HEK293T (cell line): ENCODE data around the gene CD1D.

Experiments used
- ARNT ChIP-seq: fragments of 450-650 bp; IDR thresholded peaks from 2 replicates; pipeline ENCODE4 v1.6.1; 2017; ENCODE audit warnings: mild to moderate bottlenecking
- BHLHE40 ChIP-seq: fragments of 450-650 bp; IDR thresholded peaks from 2 replicates; pipeline ENCODE4 v1.6.1; 2016; ENCODE audit warnings: mild to moderate bottlenecking, moderate library complexity, borderline replicate concordance
- ELF4 ChIP-seq: fragments of 450-650 bp; IDR thresholded peaks from 2 replicates; pipeline ENCODE4 v1.6.1; 2017; ENCODE audit warnings: antibody characterized with exemption
- FOXM1 ChIP-seq: fragments of 450-650 bp; IDR thresholded peaks from 2 replicates; pipeline ENCODE4 v1.6.1; 2017; ENCODE audit warnings: mild to moderate bottlenecking, borderline replicate concordance
- HDGF ChIP-seq: fragments of 450-650 bp; IDR thresholded peaks from 2 replicates; pipeline ENCODE4 v1.6.1; 2017; ENCODE audit warnings: antibody characterized with exemption, borderline replicate concordance
- L3MBTL2 ChIP-seq: fragments of 450-650 bp; conservative IDR thresholded peaks from 2 replicates; pipeline ENCODE4 v1.6.1; 2016; ENCODE audit warnings: mild to moderate bottlenecking
- SP1 ChIP-seq: fragments of 450-650 bp; IDR thresholded peaks from 2 replicates; pipeline ENCODE4 v1.6.1; 2017
- SUZ12 ChIP-seq: fragments of 450-650 bp; IDR thresholded peaks from 2 replicates; pipeline ENCODE4 v1.6.1; 2016; ENCODE audit warnings: mild to moderate bottlenecking

DNA sequence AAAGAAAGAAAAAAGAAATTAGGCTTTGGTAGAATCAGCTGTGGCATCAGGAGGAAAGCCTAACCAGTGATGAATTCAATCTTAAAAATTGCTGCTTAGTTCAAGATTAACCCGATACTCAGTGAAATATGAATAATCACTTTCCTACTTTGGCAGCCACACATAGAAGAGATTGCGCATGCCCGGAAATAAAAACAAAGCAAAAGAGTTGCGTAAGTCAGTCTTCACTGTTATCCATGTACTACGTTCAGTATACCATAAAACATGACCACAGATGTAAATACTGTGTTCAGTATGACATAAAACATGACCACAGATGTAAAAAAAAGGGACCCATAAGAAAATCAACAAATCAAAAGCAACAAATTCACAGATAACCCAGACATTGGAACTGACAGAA, 19.2 kb downstream of the CD1D start:
- TF ChIP-seq FOXM1 (no peak), SP1 (no peak), BHLHE40 (no peak), ELF4 (no peak), ARNT (no peak), SUZ12 (no peak), HDGF (no peak), L3MBTL2 (no peak)
